Stimulated activated CD4-positive, alpha-beta T cell treated with anti-CD3 and anti-CD28 coated beads, Interleukin-1b, Interleukin-23, amount 100 ng/mL, for 4 hours (primary cell): Measurements from ENCODE around the gene GTF2H2C.
"Not testable (repeated sequence)": the region's sequence is repeated elsewhere in the genome, so short reads cannot be mapped to it uniquely, and the experiment has no call there.

Source experiments
- DNase-seq, 2 donors: peaks; one replicate each; pipeline ENCODE4 v3.0.0-alpha.2; 2020; ENCODE audit warnings: low read depth in 2 of 2

GTF2H2C gene

DNA sequence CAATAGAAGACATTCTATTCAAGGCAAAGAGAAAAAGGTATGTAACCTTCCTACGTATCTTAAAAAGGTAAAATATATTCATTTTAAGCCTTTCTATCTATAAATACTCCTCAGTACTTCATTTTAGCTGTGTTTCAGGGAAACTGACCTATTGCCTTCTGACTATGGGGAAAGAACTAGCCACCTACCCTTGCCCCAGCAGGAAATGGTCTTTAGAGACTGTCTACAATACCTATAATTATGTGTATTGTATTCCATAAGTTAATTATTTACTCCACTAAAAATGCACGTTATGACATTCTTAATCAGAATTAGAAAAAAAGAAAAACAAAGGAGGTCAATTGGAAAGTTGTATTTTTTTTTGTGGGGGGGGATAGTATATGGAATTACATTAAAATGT lies 6.2 kb downstream of the GTF2H2C start:
- DNase-seq: not testable (repeated sequence)

GRCh38 chr5:69568072-69568471 lies 8.1 kb downstream of the GTF2H2C start:
- DNase-seq: not testable (repeated sequence)

DNA sequence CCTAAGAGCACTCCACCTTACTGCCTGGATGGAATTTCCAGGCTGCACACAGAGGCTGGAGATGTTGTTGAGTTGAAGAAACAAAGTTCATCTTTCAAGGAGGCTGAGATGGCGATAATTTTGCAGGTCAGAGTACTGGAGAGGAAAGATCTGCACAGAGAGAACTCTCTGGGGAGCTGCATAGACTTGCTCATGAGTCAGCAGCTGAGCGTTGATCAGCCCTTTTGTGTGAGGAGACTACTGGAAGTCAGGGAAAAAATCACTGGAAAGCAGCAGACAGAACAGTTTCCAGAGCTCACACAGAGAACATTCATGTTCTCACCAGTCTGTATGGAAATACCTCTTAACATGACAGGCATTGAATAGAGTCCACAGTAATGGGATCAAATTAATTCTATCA lies 23.4 kb downstream of the GTF2H2C start:
- DNase-seq: not testable (repeated sequence)

- not testable (repeated sequence) for DNase-seq
Observed at GRCh38 chr5:69596114-69596840, 36.3 kb downstream of the GTF2H2C start.

- not testable (repeated sequence) for DNase-seq
Observed at GRCh38 chr5:69601947-69602346, 42.0 kb downstream of the GTF2H2C start.

GRCh38 chr5:69606839-69607238 lies 46.8 kb downstream of the GTF2H2C start:
- not testable (repeated sequence) for DNase-seq

DNA sequence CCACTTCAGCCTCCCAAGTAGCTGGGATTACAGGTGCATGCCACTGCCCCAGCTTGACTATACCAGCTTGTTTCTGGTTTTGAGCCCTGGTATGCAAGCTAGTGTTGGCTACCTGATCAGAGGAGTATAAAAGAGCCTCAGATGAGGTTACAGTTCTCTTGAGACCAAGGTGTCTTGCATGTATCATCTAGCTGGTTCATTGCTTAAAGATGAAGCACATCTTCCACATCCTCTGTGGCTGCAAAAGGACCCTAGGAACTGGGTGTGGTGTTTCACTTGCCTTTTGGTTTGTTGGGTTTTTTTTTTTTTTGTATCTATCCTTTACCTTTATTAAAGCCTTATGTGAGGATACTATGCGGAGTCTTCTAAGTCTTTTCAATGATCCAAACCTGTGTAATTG lies 47.8 kb downstream of the GTF2H2C start:
- not testable (repeated sequence) for DNase-seq

GRCh38 chr5:69608861-69609496 lies 49.0 kb downstream of the GTF2H2C start:
- DNase-seq: not testable (repeated sequence)

- DNase-seq: not testable (repeated sequence)
Observed at GRCh38 chr5:69614843-69615242, 54.9 kb downstream of the GTF2H2C start.

GRCh38 chr5:69631879-69632278 lies 71.9 kb downstream of the GTF2H2C start:
- DNase-seq: not testable (repeated sequence)
